Astrocyte (in vitro differentiated cells and primary cell): ENCODE data around the gene SHCBP1. TPM values are rescaled to one million over a fixed set of nuclear protein-coding genes. Genes with fewer than 3 reads are reported as not detected.
"Not testable (repeated sequence)": the region's sequence is repeated elsewhere in the genome, so short reads cannot be mapped to it uniquely, and the experiment has no call there.

Experiments
- DNase-seq: peaks from one replicate; pipeline ENCODE4 v3.0.0-alpha.2; 2010; ENCODE audit warnings: low read depth
- FAIRE-seq: peaks from 2 replicates; lab custom pipeline; 2011; peaks lifted over from hg19 to GRCh38; lab: Jason Lieb, UNC
- H2AFZ ChIP-seq: 2 replicates; pipeline ENCODE4 v1.6.0; 2012; ENCODE audit warnings: low read depth, low read length, inconsistent platforms
- H3K27ac ChIP-seq: 2 replicates; pipeline ENCODE4 v1.5.1; 2011; ENCODE audit warnings: low read depth, low read length, inconsistent platforms
- H3K27me3 ChIP-seq: 2 replicates; pipeline ENCODE4 v1.6.0; 2011; ENCODE audit warnings: low read length, inconsistent platforms; ENCODE audit not compliant: insufficient read depth
- H3K36me3 ChIP-seq: 2 replicates; pipeline ENCODE4 v1.5.1; 2011; ENCODE audit warnings: low read length, inconsistent platforms; ENCODE audit not compliant: insufficient read depth
- H3K4me1 ChIP-seq: 2 replicates; pipeline ENCODE4 v1.5.1; 2011; ENCODE audit warnings: low read length, inconsistent platforms; ENCODE audit not compliant: insufficient read depth
- H3K4me2 ChIP-seq: 2 replicates; pipeline ENCODE4 v1.6.0; 2012; ENCODE audit warnings: low read length, inconsistent platforms
- H3K4me3 ChIP-seq: 2 replicates; pipeline ENCODE4 v1.5.1; 2011; ENCODE audit warnings: low read depth, mild to moderate bottlenecking, low read length, inconsistent platforms; ENCODE audit not compliant: insufficient read depth
- H3K79me2 ChIP-seq: 2 replicates; pipeline ENCODE4 v1.6.0; 2012; ENCODE audit warnings: mild to moderate bottlenecking, low read length, inconsistent platforms; ENCODE audit not compliant: insufficient read depth
- H3K9ac ChIP-seq: 2 replicates; pipeline ENCODE4 v1.6.0; 2012; ENCODE audit warnings: mild to moderate bottlenecking, low read length, inconsistent platforms
- H3K9me3 ChIP-seq: 2 replicates; pipeline ENCODE4 v1.5.1; 2012; ENCODE audit warnings: low read depth, mild to moderate bottlenecking, low read length, inconsistent platforms; ENCODE audit not compliant: insufficient read depth
- H4K20me1 ChIP-seq: 2 replicates; pipeline ENCODE4 v1.6.0; 2012; ENCODE audit warnings: low read length, inconsistent platforms; ENCODE audit not compliant: insufficient read depth
- H3K27ac Mint-ChIP-seq: one replicate; pipeline ENCODE4 v1.8.0; 2021; ENCODE audit warnings: mild to moderate bottlenecking, mixed read lengths; ENCODE audit not compliant: unreplicated experiment
- H3K27me3 Mint-ChIP-seq: one replicate; pipeline ENCODE4 v1.8.0; 2021; ENCODE audit warnings: low read depth, mixed read lengths; ENCODE audit not compliant: unreplicated experiment
- H3K36me3 Mint-ChIP-seq: one replicate; pipeline ENCODE4 v1.8.0; 2021; ENCODE audit warnings: low read depth, mixed read lengths; ENCODE audit not compliant: unreplicated experiment
- H3K4me1 Mint-ChIP-seq: one replicate; pipeline ENCODE4 v1.8.0; 2021; ENCODE audit warnings: low read depth, mixed read lengths; ENCODE audit not compliant: unreplicated experiment
- H3K4me3 Mint-ChIP-seq: one replicate; pipeline ENCODE4 v1.8.0; 2021; ENCODE audit warnings: mild to moderate bottlenecking, moderate library complexity, mixed read lengths; ENCODE audit not compliant: unreplicated experiment
- H3K9me3 Mint-ChIP-seq: one replicate; pipeline ENCODE4 v1.8.0; 2021; ENCODE audit warnings: mild to moderate bottlenecking, mixed read lengths; ENCODE audit not compliant: unreplicated experiment
- CTCF ChIP-seq: IDR thresholded peaks from 2 replicates; pipeline ENCODE4 v1.5.1; 2011; ENCODE audit warnings: low read depth, mild to moderate bottlenecking, inconsistent platforms, low read length, moderate library complexity; ENCODE audit not compliant: insufficient read depth
- EZH2 ChIP-seq: IDR thresholded peaks from 2 replicates; pipeline ENCODE4 v1.6.1; 2012; ENCODE audit warnings: mild to moderate bottlenecking, low read length, inconsistent platforms; ENCODE audit not compliant: insufficient read depth
- total RNA-seq: library from RNA; stranded (reverse); gene quantifications from 2 replicates; pipeline ENCODE4 v1.2.1, GENCODE V29; 2021

SHCBP1 gene
- total RNA-seq, 1 donor from 2014 or later: 3.4 TPM

- not testable (repeated sequence) for H3K27ac Mint-ChIP-seq, H2AFZ ChIP-seq, H3K4me1 Mint-ChIP-seq, H3K4me3 ChIP-seq, H3K27me3 ChIP-seq, H3K27me3 Mint-ChIP-seq, H3K9me3 Mint-ChIP-seq, H3K9ac ChIP-seq, H3K9me3 ChIP-seq, H3K4me1 ChIP-seq, DNase-seq, FAIRE-seq, H3K36me3 ChIP-seq, H3K4me2 ChIP-seq, H3K36me3 Mint-ChIP-seq, H3K27ac ChIP-seq, H4K20me1 ChIP-seq, H3K4me3 Mint-ChIP-seq
- peaks cover 24% of the 10 kb centered on the region for H3K79me2 ChIP-seq
These were observed 2.5 kb upstream of the SHCBP1 start for GRCh38 chr16:46623707-46624106.

GRCh38 chr16:46623246-46623645, 2.1 kb upstream of the SHCBP1 start:
- not testable (repeated sequence) for H3K27ac Mint-ChIP-seq, H3K4me1 ChIP-seq, H3K9me3 ChIP-seq, H3K4me2 ChIP-seq, H3K27me3 Mint-ChIP-seq, DNase-seq, H3K4me3 Mint-ChIP-seq, H3K36me3 Mint-ChIP-seq, H3K4me1 Mint-ChIP-seq, H3K36me3 ChIP-seq, H3K9me3 Mint-ChIP-seq, H3K27ac ChIP-seq, H4K20me1 ChIP-seq, H3K9ac ChIP-seq, H2AFZ ChIP-seq, H3K27me3 ChIP-seq, FAIRE-seq, H3K4me3 ChIP-seq
- peaks cover 29% of the 10 kb centered on the region for H3K79me2 ChIP-seq

- H3K36me3 Mint-ChIP-seq: no peaks in the 10 kb centered on the region
- H3K27ac Mint-ChIP-seq: no peak overlapping the region
- Histone ChIP-seq H3K4me1 (no peaks in the 10 kb centered on the region), H3K27ac (no peak overlapping the region), H3K4me3 (no peak overlapping the region), H3K27me3 (no peaks in the 10 kb centered on the region), H3K9me3 (no peaks in the 10 kb centered on the region), H3K9ac (no peak overlapping the region), H2AFZ (no peak overlapping the region), H3K4me2 (no peak overlapping the region), H3K79me2 (peaks cover 38% of the 10 kb centered on the region), H4K20me1 (no peaks in the 10 kb centered on the region), H3K36me3 (peaks cover 5% of the 10 kb centered on the region)
- no peak overlapping the region for H3K4me3 Mint-ChIP-seq
- H3K4me1 Mint-ChIP-seq: no peaks in the 10 kb centered on the region
- DNase-seq (no peak), FAIRE-seq (no peak)
- TF ChIP-seq EZH2: no peak
- TF ChIP-seq CTCF: no peak
- no peaks in the 10 kb centered on the region for H3K9me3 Mint-ChIP-seq
- no peaks in the 10 kb centered on the region for H3K27me3 Mint-ChIP-seq
These were observed 926 bp upstream of the SHCBP1 start for GRCh38 chr16:46621934-46622676.
